GM10248 (cell line): Measurements from ENCODE around the gene KRT9.

Experiments
- CTCF ChIA-PET: fragments of 300-600 bp; sonication (Branson Sonifier 250); formaldehyde crosslinking; extraction: SDS; loops from one replicate; lab custom pipeline; 2021; ENCODE audit warnings: antibody characterized with exemption; lab: Yijun Ruan, JAX
- POLR2A ChIA-PET: fragments of 350-650 bp; sonication (Branson Sonifier 250); formaldehyde crosslinking; extraction: SDS; loops from one replicate; lab custom pipeline; 2020; ENCODE audit warnings: antibody characterized with exemption; lab: Yijun Ruan, JAX
- DNase-seq: peaks from one replicate; pipeline ENCODE4 v3.0.0; 2012; ENCODE audit errors: extremely low spot score
- CTCF ChIP-seq: IDR thresholded peaks from 2 replicates; pipeline ENCODE4 v1.5.1; 2012; ENCODE audit warnings: mild to moderate bottlenecking, low read depth; ENCODE audit errors: extremely low read depth, missing control alignments, control extremely low read depth

Gene KRT9

GRCh38 chr17:41521574-41522261 lies 50.1 kb downstream of the KRT9 start:
- DNase-seq = no peak
- TF ChIP-seq CTCF = no peak
- ChIA-PET POLR2A (no interaction called here), CTCF (no interaction called here)

GRCh38 chr17:41520821-41521521 lies 50.9 kb downstream of the KRT9 start:
- POLR2A ChIA-PET = no interaction called here
- CTCF ChIA-PET = interaction anchor here (1.0 kb wide), 1 partner anchor 9 kb away, joined by 3 read pairs; no protein-coding TSS in a partner anchor
- no peak for DNase-seq
- TF ChIP-seq CTCF = no peak

- TF ChIP-seq CTCF = no peak
- CTCF ChIA-PET = interaction anchor here (1.1 kb wide), 1 partner anchor 64 kb away, joined by 3 read pairs; no protein-coding TSS in a partner anchor
- no peak for DNase-seq
- POLR2A ChIA-PET = no interaction called here
Measured at GRCh38 chr17:41519501-41520224, 52.2 kb downstream of the KRT9 start.

GRCh38 chr17:41518789-41519449 lies 52.9 kb downstream of the KRT9 start, which contains the start of gene KRT15:
Gene KRT15, minus strand, starts transcription at chr17:41518890. Its CDS starts 63 bp downstream, at chr17:41518827.
- no peak for DNase-seq
- CTCF ChIA-PET = interaction anchor here (0.7 to 1.5 kb wide), 2 partner anchors 30 to 144 kb away, joined by 3 to 8 read pairs; no protein-coding TSS in a partner anchor
- no peak for TF ChIP-seq CTCF
- POLR2A ChIA-PET = no interaction called here

- no peak for DNase-seq
- CTCF ChIA-PET = interaction anchor here (1.5 kb wide), 1 partner anchor 31 kb away, joined by 8 read pairs; no protein-coding TSS in a partner anchor
- POLR2A ChIA-PET = no interaction called here
- TF ChIP-seq CTCF = no peak
Measured at GRCh38 chr17:41518031-41518430, 53.8 kb downstream of the KRT9 start.
